IPS-15b (cell line): Measurements from ENCODE around the gene BAIAP2L2.

Experiments used
- H3K27me3 ChIP-seq: one replicate; pipeline ENCODE4 v1.6.1; 2013; ENCODE audit warnings: low read length; ENCODE audit not compliant: control insufficient read depth, insufficient read depth
- H3K36me3 ChIP-seq: one replicate; pipeline ENCODE4 v1.6.1; 2013; ENCODE audit warnings: low read length; ENCODE audit not compliant: control insufficient read depth, insufficient read depth
- H3K4me1 ChIP-seq: one replicate; pipeline ENCODE4 v1.6.1; 2013; ENCODE audit warnings: mild to moderate bottlenecking, low read length; ENCODE audit not compliant: control insufficient read depth, insufficient read depth
- H3K4me3 ChIP-seq: one replicate; pipeline ENCODE4 v1.5.1; 2013; ENCODE audit warnings: low read depth, low read length
- H3K9ac ChIP-seq: one replicate; pipeline ENCODE4 v1.6.1; 2013; ENCODE audit warnings: low read depth, mild to moderate bottlenecking, low read length
- H3K9me3 ChIP-seq: one replicate; pipeline ENCODE4 v1.6.1; 2013; ENCODE audit warnings: mild to moderate bottlenecking, low read length; ENCODE audit not compliant: control insufficient read depth, insufficient read depth

Gene BAIAP2L2

DNA sequence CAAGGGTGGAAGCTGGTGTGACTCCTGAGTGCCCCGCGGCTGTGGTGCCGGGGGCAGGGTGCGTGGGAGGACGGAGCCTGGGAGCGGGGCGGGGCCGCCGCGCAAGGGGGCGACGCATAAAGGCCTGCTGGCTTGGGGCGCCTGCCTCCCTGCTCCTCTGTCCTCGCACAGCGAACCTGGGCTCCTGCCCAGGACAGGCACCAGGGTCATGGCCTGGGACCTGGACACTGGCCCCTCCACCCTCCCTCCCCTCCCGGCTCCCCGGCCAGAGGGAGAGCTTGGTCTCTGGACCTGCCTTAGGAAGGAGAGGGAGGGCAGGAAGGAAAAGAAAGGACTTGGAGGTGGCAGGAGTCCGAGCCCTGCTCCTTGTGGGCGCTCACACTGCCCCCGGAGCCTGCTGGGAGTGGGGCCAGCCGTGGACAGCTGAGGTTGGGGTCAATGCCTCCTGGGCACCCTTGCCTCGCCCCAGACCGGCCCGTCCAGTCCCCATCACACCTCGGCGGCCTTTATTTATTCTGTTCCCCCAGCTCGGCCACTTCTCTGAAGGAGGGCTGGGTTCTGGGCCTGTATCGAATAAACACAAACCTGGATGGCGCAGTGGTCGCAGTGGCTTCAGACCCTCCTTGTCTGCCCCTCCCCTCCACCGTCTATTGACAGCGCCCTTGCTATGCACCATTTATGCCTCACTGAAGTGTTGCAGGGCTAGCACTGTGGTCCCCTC is 35.2 kb downstream of the BAIAP2L2 start:
- H3K9ac ChIP-seq, result no peak overlapping the region

DNA sequence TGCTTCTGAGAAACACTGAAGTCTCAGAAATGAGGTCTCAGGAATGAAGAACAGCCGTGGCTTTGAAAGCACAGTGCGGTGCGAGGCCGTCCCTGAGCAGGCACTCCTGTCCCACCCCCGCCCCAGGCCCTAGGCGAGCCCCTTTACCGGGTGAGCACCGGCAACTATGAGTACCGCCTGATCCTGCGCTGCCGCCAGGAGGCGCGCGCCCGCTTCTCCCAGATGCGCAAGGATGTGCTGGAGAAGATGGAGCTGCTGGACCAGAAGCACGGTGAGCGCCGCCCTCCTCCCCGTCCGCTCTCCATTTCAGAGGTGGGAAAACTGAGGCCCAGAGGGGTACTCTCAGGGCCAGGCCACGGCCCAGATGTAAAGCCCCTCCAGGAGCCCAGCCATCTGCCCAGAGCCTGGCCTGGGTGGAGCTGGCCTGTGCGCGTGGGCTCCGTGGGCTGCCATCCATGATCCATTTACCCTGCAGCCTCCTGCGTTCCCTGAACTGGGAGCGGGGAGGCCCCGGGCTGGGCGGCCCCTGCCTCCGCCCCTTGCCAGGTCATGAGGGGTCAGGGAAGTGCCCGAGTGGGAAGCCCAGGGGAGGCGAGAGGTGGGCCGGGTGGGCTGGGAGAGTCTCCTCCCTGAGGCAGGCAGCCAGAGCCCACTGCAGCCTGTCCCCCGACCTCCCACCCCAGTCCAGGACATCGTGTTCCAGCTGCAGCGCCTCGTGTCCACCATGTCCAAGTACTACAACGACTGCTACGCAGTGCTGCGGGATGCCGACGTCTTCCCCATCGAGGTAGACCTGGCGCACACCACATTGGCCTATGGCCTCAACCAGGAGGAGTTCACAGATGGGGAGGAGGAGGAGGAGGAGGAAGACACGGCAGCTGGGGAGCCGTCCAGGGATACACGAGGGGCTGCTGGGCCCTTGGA is 36.0 kb downstream of the BAIAP2L2 start:
- Histone ChIP-seq H3K9me3 (no peaks in the 10 kb centered on the region), H3K4me1 (no peaks in the 10 kb centered on the region), H3K9ac (no peak overlapping the region), H3K36me3 (peaks cover 31% of the 10 kb centered on the region), H3K27me3 (no peaks in the 10 kb centered on the region), H3K4me3 (no peak overlapping the region)

More for the DNA sequence above, 35.2 kb downstream of the BAIAP2L2 start:
- Histone ChIP-seq H3K4me3 (no peak overlapping the region), H3K4me1 (no peaks in the 10 kb centered on the region), H3K36me3 (peaks cover 26% of the 10 kb centered on the region), H3K9me3 (no peaks in the 10 kb centered on the region), H3K27me3 (peaks cover 5% of the 10 kb centered on the region)

DNA sequence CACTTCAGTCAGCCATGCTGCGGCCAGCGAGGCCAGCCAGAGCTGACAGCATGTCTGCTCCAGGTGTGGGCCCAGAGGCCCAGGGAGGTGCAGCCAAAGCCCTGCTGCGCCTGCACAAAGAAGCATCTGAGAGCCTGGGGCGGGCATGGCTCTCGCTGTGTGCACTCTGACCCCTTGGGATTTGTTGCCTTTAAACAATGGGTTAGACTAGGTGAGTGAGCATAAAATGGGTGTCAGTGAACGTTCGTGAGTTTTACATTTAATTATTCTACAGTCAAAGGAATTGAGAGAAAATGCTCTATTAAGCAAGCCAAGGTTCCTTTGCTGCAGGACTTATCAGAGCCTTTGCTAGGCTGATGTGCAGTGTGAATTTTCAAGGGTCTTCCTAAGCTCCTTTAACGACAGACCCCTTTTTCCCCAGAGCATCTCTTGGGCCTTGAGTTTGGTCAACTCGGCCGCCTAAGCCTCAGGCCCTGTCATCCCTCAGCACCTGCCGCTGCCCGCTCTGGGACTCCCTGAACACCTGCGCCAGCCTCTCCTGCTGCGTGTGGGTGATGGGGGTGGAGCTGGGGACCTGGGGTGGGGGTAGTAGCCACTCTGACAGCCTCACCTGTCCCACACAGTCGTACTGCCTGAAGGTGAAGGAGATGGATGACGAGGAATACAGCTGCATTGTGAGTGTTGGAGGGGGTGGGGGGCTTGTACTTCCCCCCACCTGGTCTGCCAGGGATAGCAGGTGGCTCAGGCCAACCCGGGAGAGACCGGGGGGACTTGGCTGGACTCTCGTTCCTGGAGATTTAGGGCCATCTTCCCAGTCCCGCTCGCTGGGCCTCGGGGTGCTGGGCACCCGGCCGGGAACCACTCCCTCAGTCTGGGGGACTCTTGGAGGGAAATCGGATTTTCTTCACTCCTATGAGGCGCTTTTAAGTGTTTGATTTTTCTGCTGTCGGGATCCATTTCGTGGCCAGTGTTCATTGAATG is 37.0 kb downstream of the BAIAP2L2 start:
- no peaks in the 10 kb centered on the region for H3K4me1 ChIP-seq
- H3K27me3 ChIP-seq, result no peaks in the 10 kb centered on the region
- peaks cover 34% of the 10 kb centered on the region for H3K36me3 ChIP-seq
- H3K9ac ChIP-seq, result no peak overlapping the region
- H3K9me3 ChIP-seq, result no peaks in the 10 kb centered on the region
- no peak overlapping the region for H3K4me3 ChIP-seq

DNA sequence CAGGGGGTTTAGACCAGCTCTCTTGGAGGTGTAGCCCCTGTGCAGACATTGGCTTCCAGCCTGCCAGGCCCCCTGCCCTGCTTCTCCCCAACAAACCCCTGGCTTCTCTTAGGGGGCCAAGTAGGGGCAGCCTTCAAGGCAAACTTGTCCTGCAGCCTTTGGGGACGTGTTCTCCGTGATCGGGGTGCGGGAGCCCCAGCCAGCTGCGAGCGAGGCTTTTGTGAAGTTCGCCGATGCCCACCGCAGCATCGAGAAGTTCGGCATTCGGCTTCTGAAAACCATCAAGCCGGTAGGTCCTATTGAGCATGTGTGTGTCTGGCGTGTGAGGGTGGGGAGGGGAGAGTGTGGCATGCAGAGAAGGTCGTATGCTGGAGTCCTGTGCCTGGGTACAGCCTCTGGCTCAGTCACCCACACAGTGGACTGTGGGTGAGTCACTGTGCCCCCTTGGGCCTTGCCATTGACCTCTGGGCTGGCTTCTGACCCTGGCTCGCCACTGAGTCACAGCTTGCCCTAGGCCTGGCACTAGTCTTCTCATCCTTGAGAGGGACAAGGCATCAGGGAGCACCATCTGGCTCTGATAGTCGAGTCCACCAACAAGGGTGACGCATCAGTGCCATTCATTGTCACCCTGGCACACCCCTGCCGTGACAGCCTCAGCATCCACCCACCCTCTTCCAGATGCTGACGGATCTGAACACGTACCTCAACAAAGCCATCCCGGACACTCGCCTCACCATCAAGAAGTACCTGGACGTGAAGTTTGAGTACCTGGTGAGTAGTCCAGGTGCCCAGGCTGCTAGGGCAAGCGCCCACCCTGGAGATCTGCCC is 37.9 kb downstream of the BAIAP2L2 start:
- H3K4me1 ChIP-seq, result no peaks in the 10 kb centered on the region
- no peak overlapping the region for H3K4me3 ChIP-seq
- no peak overlapping the region for H3K9ac ChIP-seq
- no peaks in the 10 kb centered on the region for H3K9me3 ChIP-seq
- no peaks in the 10 kb centered on the region for H3K27me3 ChIP-seq
- peaks cover 38% of the 10 kb centered on the region for H3K36me3 ChIP-seq

DNA sequence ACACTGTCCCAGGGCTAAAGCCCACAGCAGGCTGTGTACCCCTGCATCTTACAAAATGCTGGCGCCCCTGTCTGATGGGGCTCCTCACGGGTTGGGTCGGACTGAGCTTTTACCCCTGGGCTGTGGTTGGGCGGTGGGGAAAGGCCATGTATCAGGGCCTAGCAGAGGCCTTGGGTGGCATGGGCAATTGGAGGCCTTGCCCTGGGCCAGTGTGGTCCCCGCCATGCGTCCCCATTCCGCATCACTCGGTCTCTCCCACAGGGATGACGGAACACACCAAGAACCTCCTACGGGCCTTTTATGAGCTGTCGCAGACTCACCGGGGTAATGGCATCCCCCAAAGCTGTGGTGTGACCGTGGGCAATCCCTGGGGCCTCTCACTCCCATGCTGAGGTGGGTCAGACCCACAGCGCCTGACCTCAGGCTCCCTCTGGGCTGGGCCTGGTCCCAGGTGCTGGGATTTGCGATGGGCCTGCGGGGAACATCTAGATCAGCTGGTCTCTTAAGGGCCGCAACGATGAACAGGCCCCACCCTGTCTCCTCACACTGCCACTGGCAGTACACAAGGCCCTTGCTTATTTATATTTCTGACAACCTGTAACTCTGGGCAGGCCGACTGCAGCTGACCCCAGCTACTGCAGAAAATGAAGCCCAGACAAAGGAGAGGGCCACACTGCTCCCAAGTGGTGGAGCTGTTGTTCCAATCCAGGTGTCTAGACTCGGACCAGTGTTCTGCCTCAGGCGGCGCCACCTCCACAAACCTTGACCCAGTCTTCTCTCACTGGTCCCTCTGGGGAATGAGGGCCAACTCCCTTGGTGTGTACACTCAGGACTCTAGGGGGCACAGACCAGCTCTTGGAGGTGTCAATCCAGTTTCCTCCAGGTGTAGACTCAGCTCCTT is 38.8 kb downstream of the BAIAP2L2 start:
- Histone ChIP-seq H3K9me3 (no peaks in the 10 kb centered on the region), H3K4me1 (no peaks in the 10 kb centered on the region), H3K4me3 (no peak overlapping the region), H3K27me3 (no peaks in the 10 kb centered on the region), H3K36me3 (peaks cover 40% of the 10 kb centered on the region), H3K9ac (no peak overlapping the region)

DNA sequence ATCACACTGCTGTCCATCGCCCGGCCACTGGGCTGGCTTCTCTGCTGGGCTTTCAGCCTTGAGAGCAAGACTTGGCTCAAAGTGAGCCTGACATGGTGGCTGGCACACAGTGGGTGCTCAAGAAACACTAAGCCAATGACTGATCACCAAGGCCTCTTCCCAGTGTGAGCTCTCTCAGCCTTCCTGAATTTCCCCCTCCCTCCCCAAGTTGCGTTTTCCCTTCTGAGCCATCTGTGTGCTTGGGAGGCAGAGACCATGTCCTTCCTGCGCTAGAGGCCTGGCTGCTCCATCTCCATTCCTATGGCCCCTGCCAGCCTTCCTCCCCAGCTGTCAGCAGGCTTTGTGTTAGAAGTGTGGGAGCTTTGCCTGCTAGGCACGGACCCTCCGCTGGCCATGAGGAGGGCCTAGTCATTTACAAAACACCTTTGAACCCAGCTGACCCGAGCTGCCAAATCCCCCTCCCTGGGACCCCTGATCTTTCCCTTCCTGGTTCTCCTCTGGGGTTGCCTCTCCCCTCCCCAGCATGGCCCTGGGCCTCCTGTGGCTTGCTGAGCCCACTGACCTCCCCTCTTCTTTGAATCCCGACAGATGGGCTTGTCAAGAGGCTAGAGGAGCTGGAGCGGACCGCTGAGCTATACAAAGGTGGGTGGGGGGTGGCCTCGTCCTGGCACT is 40.1 kb downstream of the BAIAP2L2 start:
- H3K27me3 ChIP-seq, result no peaks in the 10 kb centered on the region
- no peak overlapping the region for H3K4me3 ChIP-seq
- H3K4me1 ChIP-seq, result no peaks in the 10 kb centered on the region
- peaks cover 49% of the 10 kb centered on the region for H3K36me3 ChIP-seq
- H3K9me3 ChIP-seq, result no peaks in the 10 kb centered on the region
- H3K9ac ChIP-seq, result no peak overlapping the region

DNA sequence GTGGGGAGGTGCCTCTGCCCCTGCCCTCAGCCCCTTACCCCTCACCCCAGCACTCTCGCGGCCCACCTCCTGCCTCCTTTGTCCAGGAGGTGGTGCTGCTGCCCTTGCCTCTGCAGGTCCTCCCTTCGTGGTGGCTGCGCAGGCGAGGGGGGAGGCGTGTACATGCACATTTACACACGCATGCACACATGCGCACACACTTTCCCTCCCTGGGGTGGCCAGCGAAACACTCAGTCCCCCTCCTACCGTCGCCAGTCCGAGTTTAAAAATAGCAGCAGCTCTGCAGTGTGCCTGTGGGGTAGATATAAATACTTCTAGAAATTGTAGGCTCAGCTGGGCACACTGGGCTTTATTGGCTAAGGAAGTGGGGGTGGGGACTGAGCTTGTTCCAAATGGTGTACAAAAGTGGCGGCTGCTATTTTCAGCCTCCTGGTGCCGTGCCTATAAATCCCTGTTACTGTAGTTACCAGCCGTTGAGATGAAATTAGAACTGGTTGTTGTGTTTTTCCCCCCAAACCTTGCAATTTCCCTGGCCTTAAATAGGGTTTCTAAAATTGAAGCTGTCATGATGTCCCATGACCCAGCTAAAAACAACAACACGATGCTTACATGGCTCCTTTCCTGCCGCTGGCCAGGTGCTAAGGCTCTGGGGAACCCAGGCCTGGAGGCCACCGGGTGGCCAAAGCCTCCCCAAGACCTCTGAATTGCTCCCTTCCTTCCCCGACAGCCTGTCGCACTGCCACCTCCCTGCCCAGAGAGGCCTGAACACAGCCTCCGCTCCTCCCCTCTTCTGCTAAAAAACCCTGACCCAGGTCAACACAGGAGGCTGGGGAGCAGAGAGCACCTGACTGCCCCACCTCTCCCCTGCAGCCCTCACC is 40.9 kb downstream of the BAIAP2L2 start:
- Histone ChIP-seq H3K9ac (no peak overlapping the region), H3K4me3 (no peak overlapping the region), H3K27me3 (no peaks in the 10 kb centered on the region), H3K36me3 (peaks cover 52% of the 10 kb centered on the region), H3K9me3 (no peaks in the 10 kb centered on the region), H3K4me1 (no peaks in the 10 kb centered on the region)

DNA sequence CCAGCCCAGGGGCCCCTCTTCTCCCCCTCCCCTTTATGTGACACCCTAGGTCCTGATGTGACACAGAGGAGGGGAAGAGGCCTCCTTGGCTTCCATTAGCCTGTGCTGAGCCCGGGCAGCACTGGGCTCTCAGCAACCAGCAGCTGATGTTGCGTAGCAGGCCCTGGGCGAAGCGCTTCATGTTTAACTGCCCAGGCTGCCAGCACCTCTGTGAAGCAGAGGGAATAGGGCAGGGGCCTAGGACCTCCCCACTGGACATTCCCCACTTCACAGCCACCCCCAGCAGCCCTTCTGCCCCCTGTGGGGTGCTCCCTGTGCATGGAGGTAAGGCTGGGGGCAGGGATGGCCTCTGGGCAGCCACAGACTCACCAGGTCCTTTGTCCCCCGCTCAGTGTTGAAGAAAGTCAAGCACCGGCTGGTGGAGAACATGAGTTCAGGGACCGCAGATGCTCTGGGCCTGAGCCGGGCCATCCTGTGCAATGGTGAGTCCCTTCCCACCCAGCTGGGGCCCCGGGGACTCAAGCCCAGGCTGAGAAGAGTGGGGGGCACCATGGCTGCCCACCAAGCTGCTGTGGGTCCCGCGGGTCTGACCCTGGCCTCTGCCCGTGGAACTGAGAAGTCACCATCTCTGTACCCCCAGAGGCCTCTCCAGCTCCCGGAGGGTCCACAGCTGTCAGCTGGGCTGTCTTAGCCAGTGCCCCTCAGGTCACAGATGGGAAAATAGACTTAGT is 41.7 kb downstream of the BAIAP2L2 start:
- Histone ChIP-seq H3K9me3 (no peaks in the 10 kb centered on the region), H3K4me1 (no peaks in the 10 kb centered on the region), H3K36me3 (peaks cover 53% of the 10 kb centered on the region), H3K9ac (no peak overlapping the region), H3K4me3 (no peak overlapping the region), H3K27me3 (no peaks in the 10 kb centered on the region)
